NCI-H748 (cell line): Measurements from ENCODE around the gene NPEPPS.
A peak's percentile ranks its signal among the peaks of the same experiment; 100 is the strongest.

ENCODE experiments used
- DNase-seq: peaks from one replicate; lab custom pipeline; 2025; ENCODE audit not compliant: unreplicated experiment; lab: John Stamatoyannopoulos, UW

Gene NPEPPS

DNA sequence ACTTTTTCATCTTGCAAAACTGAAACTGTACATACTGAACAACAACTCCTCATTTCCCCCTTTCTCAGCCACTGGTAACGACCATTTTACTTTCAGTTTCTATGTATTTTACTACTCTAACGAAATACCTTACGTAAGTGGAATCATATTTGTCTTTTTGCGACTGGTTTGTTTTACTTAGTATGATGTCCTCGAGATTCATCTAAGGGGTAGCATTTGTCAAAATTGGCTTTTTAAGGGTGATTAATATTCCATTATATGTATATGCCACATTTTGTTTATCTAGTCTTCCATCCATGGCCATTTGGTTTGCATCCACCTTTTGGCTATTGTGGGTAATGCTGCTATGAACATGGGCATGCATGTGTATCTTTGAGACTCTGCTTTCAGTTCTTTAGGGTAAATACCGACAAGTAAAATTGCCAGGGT, 129.2 kb downstream of the NPEPPS start:
- DNase-seq: no peak

DNA sequence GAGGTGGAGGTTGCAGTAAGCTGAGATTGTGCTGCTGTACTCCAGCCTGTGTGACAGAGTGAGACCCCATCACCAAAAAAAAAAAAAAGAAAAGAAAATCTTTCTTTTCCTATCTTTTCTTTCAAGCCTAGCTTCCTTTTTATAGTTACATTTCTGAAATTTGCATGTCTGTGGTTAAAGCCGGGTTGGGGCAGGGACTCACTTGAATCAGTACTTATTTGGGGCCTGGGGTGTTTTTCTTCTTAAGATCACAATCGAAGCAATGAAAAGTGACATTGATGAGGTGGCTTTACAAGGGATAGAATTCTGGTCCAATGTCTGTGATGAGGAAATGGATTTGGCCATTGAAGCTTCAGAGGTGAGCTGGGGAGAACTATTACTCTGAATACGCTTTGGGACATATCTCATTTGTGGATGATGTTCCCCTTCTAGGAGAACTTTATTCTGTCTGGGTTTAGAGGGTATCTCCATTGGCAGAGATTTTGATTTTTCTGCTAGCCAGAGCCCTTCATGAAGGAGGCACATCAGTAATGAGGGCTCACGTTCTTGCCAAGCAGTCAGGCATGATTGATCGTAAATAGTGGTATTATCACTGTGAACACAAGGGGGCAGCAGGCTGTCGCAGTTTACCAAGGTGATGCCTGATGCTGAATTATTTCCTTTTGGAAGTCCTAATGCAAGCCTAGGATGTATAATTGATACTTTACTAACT, 133.2 kb downstream of the NPEPPS start:
- DNase-seq: peak; percentile 49

DNA sequence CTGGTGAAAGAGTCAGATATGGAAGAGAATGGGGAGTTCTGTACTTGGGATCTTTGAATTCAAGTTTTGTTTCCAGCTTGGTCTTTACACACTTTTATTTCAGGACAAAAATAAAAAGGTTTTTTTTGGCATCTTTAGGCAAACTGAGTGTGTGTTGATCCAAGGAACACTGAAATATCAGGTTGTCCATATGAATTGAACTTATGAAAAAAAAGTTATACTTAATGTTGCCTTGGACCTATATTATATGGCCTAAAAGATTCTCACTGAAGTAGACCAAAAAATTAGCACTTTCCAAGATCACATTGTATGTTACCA, 133.7 kb downstream of the NPEPPS start:
- DNase-seq: no peak

DNA sequence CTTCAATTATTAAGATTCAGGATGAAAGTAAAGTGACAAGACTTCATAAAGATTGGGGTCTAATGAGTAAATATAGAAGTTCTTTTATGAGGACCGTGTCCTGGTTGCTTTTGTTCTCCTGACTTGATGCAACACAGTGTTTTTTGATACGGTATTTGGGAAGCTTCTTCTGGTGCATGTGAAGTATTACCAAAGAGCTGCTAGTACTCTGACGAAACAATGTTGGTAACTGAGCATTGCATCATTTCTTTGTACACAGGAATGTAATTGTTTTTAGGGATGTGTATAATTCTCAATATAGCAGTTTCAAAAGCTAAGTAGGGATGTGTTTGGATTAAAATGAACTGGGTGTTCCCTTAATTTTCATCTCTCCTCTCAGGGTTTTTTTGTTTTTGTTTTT, 134.7 kb downstream of the NPEPPS start:
- no peak for DNase-seq

DNA sequence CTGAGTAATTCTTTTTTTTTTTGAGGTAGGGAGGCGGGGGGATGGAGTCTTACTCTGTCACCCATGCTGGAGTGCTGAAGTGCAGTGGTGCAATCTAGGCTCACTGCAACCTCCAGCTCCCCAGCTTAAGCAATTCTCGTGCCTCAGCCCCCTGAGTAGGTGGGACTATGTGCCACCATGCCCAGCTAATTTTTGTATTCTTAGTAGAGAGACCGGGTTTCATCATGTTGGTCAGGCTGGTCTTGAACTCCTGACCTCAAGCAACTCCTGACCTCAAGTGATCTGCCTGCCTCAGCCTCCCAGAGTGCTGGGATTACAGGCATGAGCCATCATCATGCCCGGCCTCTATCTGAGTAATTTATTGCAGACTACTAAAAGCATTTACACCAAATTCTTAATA, 138.2 kb downstream of the NPEPPS start:
- no peak for DNase-seq

DNA sequence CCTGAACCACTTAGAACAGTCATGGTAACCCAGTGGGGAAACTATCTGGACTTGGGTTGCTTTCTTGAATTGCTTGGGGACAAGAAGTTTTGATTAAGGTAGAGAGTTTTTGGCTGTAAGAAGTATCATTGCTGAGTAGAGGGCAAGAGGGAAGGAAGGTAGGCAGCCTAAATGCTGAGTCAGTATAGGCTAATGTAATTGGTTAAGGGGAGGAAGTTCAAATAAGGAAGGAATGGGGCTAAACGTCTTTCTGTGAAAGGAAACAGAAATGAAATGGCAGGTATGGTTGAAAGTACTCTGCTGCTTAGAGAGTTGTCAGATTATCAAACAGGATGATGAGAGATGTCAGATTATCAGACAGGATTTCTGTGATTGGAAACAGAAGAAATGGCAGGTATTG, 139.2 kb downstream of the NPEPPS start:
- DNase-seq: no peak
